ENCODE measurements around the gene HIVEP1.

DNA sequence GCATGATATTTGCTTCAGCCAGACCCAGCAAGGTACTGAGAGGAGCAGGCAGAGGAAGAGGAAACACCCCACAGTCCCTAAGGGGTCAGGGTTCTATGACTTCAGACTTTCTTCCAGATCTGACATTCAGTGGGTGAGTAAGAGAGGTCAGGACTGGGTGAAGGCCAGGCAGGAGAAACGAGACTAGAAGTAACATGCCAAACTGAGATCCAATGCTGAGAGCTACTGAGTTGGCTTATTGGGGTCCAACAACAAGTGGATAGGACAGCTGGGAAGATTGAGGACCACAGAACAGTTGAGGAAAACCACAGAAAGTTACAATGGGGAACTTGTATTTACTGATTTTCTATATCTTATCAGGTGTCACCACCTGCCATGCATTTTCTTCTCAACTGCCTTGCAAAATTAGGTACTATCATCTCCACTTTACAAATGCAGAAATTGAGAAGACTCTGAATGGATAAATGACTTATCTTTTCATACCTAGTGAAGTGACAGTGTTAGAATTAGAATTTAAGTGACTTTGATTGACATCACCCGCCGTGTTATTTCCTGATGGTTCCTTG lies 43.8 kb upstream of the HIVEP1 start:
- TF ChIP-seq, protein P1, sequence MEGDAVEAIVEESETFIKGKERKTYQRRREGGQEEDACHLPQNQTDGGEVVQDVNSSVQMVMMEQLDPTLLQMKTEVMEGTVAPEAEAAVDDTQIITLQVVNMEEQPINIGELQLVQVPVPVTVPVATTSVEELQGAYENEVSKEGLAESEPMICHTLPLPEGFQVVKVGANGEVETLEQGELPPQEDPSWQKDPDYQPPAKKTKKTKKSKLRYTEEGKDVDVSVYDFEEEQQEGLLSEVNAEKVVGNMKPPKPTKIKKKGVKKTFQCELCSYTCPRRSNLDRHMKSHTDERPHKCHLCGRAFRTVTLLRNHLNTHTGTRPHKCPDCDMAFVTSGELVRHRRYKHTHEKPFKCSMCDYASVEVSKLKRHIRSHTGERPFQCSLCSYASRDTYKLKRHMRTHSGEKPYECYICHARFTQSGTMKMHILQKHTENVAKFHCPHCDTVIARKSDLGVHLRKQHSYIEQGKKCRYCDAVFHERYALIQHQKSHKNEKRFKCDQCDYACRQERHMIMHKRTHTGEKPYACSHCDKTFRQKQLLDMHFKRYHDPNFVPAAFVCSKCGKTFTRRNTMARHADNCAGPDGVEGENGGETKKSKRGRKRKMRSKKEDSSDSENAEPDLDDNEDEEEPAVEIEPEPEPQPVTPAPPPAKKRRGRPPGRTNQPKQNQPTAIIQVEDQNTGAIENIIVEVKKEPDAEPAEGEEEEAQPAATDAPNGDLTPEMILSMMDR (IDR thresholded peaks at IDR 0.05): no peak
- TF ChIP-seq POLR2AphosphoS5 (IDR thresholded peaks at IDR 0.05; ENCODE audit: low read depth, low read length) (no peak), REST (IDR thresholded peaks at IDR 0.05; ENCODE audit: insufficient read depth in 1 of 2, low read depth in 2 of 2, low read length in 1 of 2) (no peak), TCF7L2 (IDR thresholded peaks at IDR 0.05; ENCODE audit: low read depth, low read length) (no peak)

All from Panc1 (cell line).